Measurements from ENCODE around the gene ZBTB44. TPM values are rescaled to one million over a fixed set of nuclear protein-coding genes. Genes with fewer than 3 reads are reported as not detected.

ZBTB44 gene
- total RNA-seq, 1 experiment from 2014 or later, result 41.2 TPM

GRCh38 chr11:130177782-130178181 lies 136.9 kb downstream of the ZBTB44 start:
- H3K36me3 ChIP-seq (ENCODE audit: low read depth), result 0 out of 2 replicates have a peak, but pooled peaks cover 7% of the 10 kb centered on the region
- H2AFZ ChIP-seq, result no peak overlapping the region
- ChIA-PET CTCF (no interaction called here), POLR2A (ENCODE audit: unreplicated experiment) (no interaction called here)
- H3K27me3 ChIP-seq (ENCODE audit: insufficient read depth, low read depth), result no peaks in the 10 kb centered on the region
- H3K9me3 ChIP-seq (ENCODE audit: insufficient read depth, low read depth), result no peaks in the 10 kb centered on the region
- H4K20me1 ChIP-seq (ENCODE audit: insufficient read depth), result peaks cover 28% of the 10 kb centered on the region
- TF ChIP-seq CTCF (conservative IDR thresholded peaks at IDR 0.05) (no peak), EZH2 (IDR thresholded peaks at IDR 0.05; ENCODE audit: low read depth) (no peak)
- intact Hi-C loops (cut with micrococcal nuclease; ENCODE audit: unreplicated experiment), result loop anchor here (2.0 kb wide), 1 partner anchor 31 kb away; no protein-coding TSS in a partner anchor
- H3K4me3 ChIP-seq, result no peak overlapping the region
- BruUV-seq (replicated peaks), result no TSS peak
- H3K4me1 ChIP-seq (replicated peaks; ENCODE audit: insufficient read depth), result peaks cover 46% of the 10 kb centered on the region
- H3F3A ChIP-seq (ENCODE audit: insufficient read depth, low read depth), result peaks cover 30% of the 10 kb centered on the region
- DNase-seq, result no peak
- H3K9me2 ChIP-seq (ENCODE audit: insufficient read depth), result no peaks in the 10 kb centered on the region
- no peak overlapping the region for H3K4me2 ChIP-seq
- H3K79me2 ChIP-seq (ENCODE audit: low read depth), result peaks cover 97% of the 10 kb centered on the region
- H3K27ac ChIP-seq, result no peak overlapping the region

Other genes starting within 250 kb of the ZBTB44 start
- 306 and 350 TPM in 2 replicates for gene APLP2, start 245.0 kb downstream of the ZBTB44 start, total RNA-seq (2021)
- 139 and 141 TPM in 2 replicates for gene ST14, start 155.1 kb downstream of the ZBTB44 start, total RNA-seq (2021)
- gene ADAMTS8, start 113.7 kb upstream of the ZBTB44 start, total RNA-seq (2021), result not detected in 2 replicates
- 1.8 and 2.2 TPM in 2 replicates for gene ADAMTS15, start 133.7 kb upstream of the ZBTB44 start, total RNA-seq (2021)

All from PC-9 (cell line).